IMR-90 (cell line): ENCODE results near the gene ABI3BP.

ENCODE experiments used
- CTCF ChIP-seq: conservative IDR thresholded peaks from 2 replicates; pipeline ENCODE4 v1.5.1; 2012; ENCODE audit warnings: mild to moderate bottlenecking, low read depth, low read length, improper control_type of control experiment
- SMC3 ChIP-seq: fragments of 150-350 bp; IDR thresholded peaks from 2 replicates; pipeline ENCODE4 v1.6.1; 2016; ENCODE audit warnings: low read depth, mild to moderate bottlenecking, antibody characterized with exemption, low read length, moderate library complexity
- USF2 ChIP-seq: fragments of 150-350 bp; IDR thresholded peaks from 2 replicates; pipeline ENCODE4 v1.6.1; 2017; ENCODE audit warnings: mild to moderate bottlenecking, antibody characterized with exemption, low read length, low read depth

- TF ChIP-seq CTCF (no peak), USF2 (no peak), SMC3 (no peak)
Observed at GRCh38 chr3:100984308-100984707, 8.9 kb downstream of the ABI3BP start.
